H9 (cell line): Measurements from ENCODE around the gene ROBO1. TPM values are rescaled to one million over a fixed set of nuclear protein-coding genes. Genes with fewer than 3 reads are reported as not detected.

Source experiments
- DNase-seq: peaks from one replicate; pipeline ENCODE4 v3.0.0-alpha.2; 2017
- H2AFZ ChIP-seq: one replicate; pipeline ENCODE4 v1.6.1; 2013; ENCODE audit warnings: mild to moderate bottlenecking, low read length, control low read depth, moderate library complexity
- H2AK5ac ChIP-seq: 2 replicates; pipeline ENCODE4 v1.6.1; 2013; ENCODE audit warnings: low read length, control low read depth, mixed read lengths; ENCODE audit not compliant: insufficient read length
- H2BK120ac ChIP-seq: one replicate; pipeline ENCODE4 v1.6.1; 2013; ENCODE audit warnings: low read depth, mild to moderate bottlenecking, low read length, control low read depth, inconsistent platforms; ENCODE audit not compliant: poor library complexity, severe bottlenecking
- H2BK12ac ChIP-seq: 2 replicates; pipeline ENCODE4 v1.6.1; 2013; ENCODE audit warnings: low read length, control low read depth, mixed read lengths, low read depth; ENCODE audit not compliant: insufficient read length
- H2BK15ac ChIP-seq: 2 replicates; pipeline ENCODE4 v1.6.1; 2013; ENCODE audit warnings: low read depth, low read length, control low read depth
- H2BK20ac ChIP-seq: one replicate; pipeline ENCODE4 v1.6.1; 2013; ENCODE audit warnings: low read depth, mild to moderate bottlenecking, low read length, control low read depth, inconsistent platforms; ENCODE audit not compliant: poor library complexity, severe bottlenecking
- H2BK5ac ChIP-seq: 2 replicates; pipeline ENCODE4 v1.6.1; 2013; ENCODE audit warnings: low read length, control low read depth, mixed read lengths; ENCODE audit not compliant: insufficient read length
- H3K14ac ChIP-seq: 2 replicates; pipeline ENCODE4 v1.6.1; 2013; ENCODE audit warnings: low read length, control low read depth; ENCODE audit not compliant: insufficient read depth
- H3K18ac ChIP-seq: 2 replicates; pipeline ENCODE4 v1.6.1; 2013; ENCODE audit warnings: low read depth, mild to moderate bottlenecking, mixed read lengths, low read length, control low read depth; ENCODE audit not compliant: insufficient read length
- H3K23ac ChIP-seq: 2 replicates; pipeline ENCODE4 v1.6.1; 2013; ENCODE audit warnings: low read length, control low read depth, mixed read lengths, low read depth; ENCODE audit not compliant: insufficient read length
- H3K23me2 ChIP-seq: 2 replicates; pipeline ENCODE4 v1.6.1; 2013; ENCODE audit warnings: low read depth, mild to moderate bottlenecking, mixed read lengths, low read length, control low read depth; ENCODE audit not compliant: insufficient read length, poor library complexity, severe bottlenecking
- H3K27ac ChIP-seq: 2 replicates; pipeline ENCODE4 v1.5.1; 2013; ENCODE audit warnings: low read length, control low read depth, mixed read lengths, low read depth; ENCODE audit not compliant: insufficient read length
- H3K27me3 ChIP-seq: 2 replicates; pipeline ENCODE4 v1.6.1; 2013; ENCODE audit warnings: low read length, control low read depth, inconsistent platforms; ENCODE audit not compliant: insufficient read depth
- H3K4ac ChIP-seq: 2 replicates; pipeline ENCODE4 v1.6.1; 2013; ENCODE audit warnings: low read depth, mild to moderate bottlenecking, control low read depth, inconsistent platforms, low read length, moderate library complexity
- H3K4me1 ChIP-seq: 2 replicates; pipeline ENCODE4 v1.6.1; 2013; ENCODE audit warnings: low read length, control low read depth, inconsistent platforms; ENCODE audit not compliant: insufficient read depth
- H3K4me2 ChIP-seq: 2 replicates; pipeline ENCODE4 v1.6.1; 2013; ENCODE audit warnings: low read length, control low read depth, mixed read lengths; ENCODE audit not compliant: insufficient read length, insufficient read depth
- H3K56ac ChIP-seq: 2 replicates; pipeline ENCODE4 v1.6.1; 2013; ENCODE audit warnings: low read depth, mild to moderate bottlenecking, mixed read lengths, low read length, control low read depth; ENCODE audit not compliant: insufficient read length
- H3K79me1 ChIP-seq: 2 replicates; pipeline ENCODE4 v1.6.1; 2013; ENCODE audit warnings: low read depth, mild to moderate bottlenecking, moderate library complexity, low read length, control low read depth, inconsistent platforms; ENCODE audit not compliant: insufficient read depth, poor library complexity, severe bottlenecking
- H3K79me2 ChIP-seq: 2 replicates; pipeline ENCODE4 v1.6.1; 2013; ENCODE audit warnings: low read length, control low read depth, inconsistent platforms; ENCODE audit not compliant: insufficient read depth
- H3K9ac ChIP-seq: 2 replicates; pipeline ENCODE4 v1.6.1; 2013; ENCODE audit warnings: low read length, control low read depth, mixed read lengths; ENCODE audit not compliant: insufficient read length; ENCODE audit errors: extremely low read depth
- H3K9me3 ChIP-seq: one replicate; pipeline ENCODE4 v1.6.1; 2013; ENCODE audit warnings: low read depth, low read length, inconsistent platforms; ENCODE audit not compliant: control insufficient read depth
- H3T11ph ChIP-seq: one replicate; pipeline ENCODE4 v1.6.1; 2013; ENCODE audit warnings: mild to moderate bottlenecking, low read length, control low read depth, inconsistent platforms
- H4K20me1 ChIP-seq: one replicate; pipeline ENCODE4 v1.6.1; 2013; ENCODE audit not compliant: control insufficient read depth, insufficient read length, insufficient read depth
- H4K5ac ChIP-seq: 2 replicates; pipeline ENCODE4 v1.6.1; 2013; ENCODE audit warnings: low read depth, mild to moderate bottlenecking, mixed read lengths, low read length, control low read depth; ENCODE audit not compliant: insufficient read length
- H4K8ac ChIP-seq: replicated peaks from 2 replicates; pipeline ENCODE4 v1.6.1; 2013; ENCODE audit warnings: low read length, control low read depth, mixed read lengths, low read depth; ENCODE audit not compliant: insufficient read length
- H4K91ac ChIP-seq: 2 replicates; pipeline ENCODE4 v1.6.1; 2013; ENCODE audit warnings: low read depth, mild to moderate bottlenecking, moderate library complexity, mixed read lengths, low read length, control low read depth; ENCODE audit not compliant: insufficient read length
- H3K27ac Mint-ChIP-seq, 3 experiments: 2 replicates in 2 of 3; 3 replicates in 1 of 3; pipeline ENCODE4 v1.8.0; 2020 to 2021; ENCODE audit warnings: mixed read lengths in 3 of 3, mild to moderate bottlenecking in 1 of 3, moderate library complexity in 1 of 3
- H3K27me3 Mint-ChIP-seq: 2 replicates; pipeline ENCODE4 v1.8.0; 2021; ENCODE audit warnings: low read depth, mild to moderate bottlenecking, moderate library complexity, mixed read lengths
- H3K36me3 Mint-ChIP-seq, 3 experiments: 2 replicates in 2 of 3; 3 replicates in 1 of 3; pipeline ENCODE4 v1.8.0; 2020 to 2021; ENCODE audit warnings: low read depth in 3 of 3, mixed read lengths in 3 of 3; ENCODE audit not compliant: insufficient read depth in 1 of 3
- H3K4me1 Mint-ChIP-seq, 2 experiments: 2 replicates each; pipeline ENCODE4 v1.8.0; 2020; ENCODE audit warnings: mixed read lengths in 2 of 2
- H3K4me3 Mint-ChIP-seq, 2 experiments: 2 replicates in 1 of 2; 3 replicates in 1 of 2; pipeline ENCODE4 v1.8.0; 2020 to 2021; ENCODE audit warnings: mild to moderate bottlenecking in 2 of 2, mixed read lengths in 2 of 2, moderate library complexity in 1 of 2
- H3K9me3 Mint-ChIP-seq, 2 experiments: 2 replicates in 1 of 2; 3 replicates in 1 of 2; pipeline ENCODE4 v1.8.0; 2020; ENCODE audit warnings: mild to moderate bottlenecking in 2 of 2, mixed read lengths in 2 of 2, moderate library complexity in 1 of 2
- CTCF ChIP-seq: fragments of 200-600 bp; sonication (generic); conservative IDR thresholded peaks from 3 replicates; pipeline ENCODE4 v1.8.0; 2021; ENCODE audit warnings: antibody characterized with exemption, mild to moderate bottlenecking
- WGBS: extraction: QIAGEN DNeasy Blood & Tissue Kit; methylation state at CpG from one replicate; pipeline ENCODE4 v1.1.7; 2013; ENCODE audit warnings: missing lambda C conversion rate, low lambda C conversion rate, mixed read lengths; ENCODE audit not compliant: insufficient read length; ENCODE audit errors: extremely low coverage; 5-methylcytosine and 5-hydroxymethylcytosine counted together
- total RNA-seq: library from RNA; stranded (reverse); gene quantifications from 2 replicates; pipeline ENCODE4 v1.2.1, GENCODE V29; 2021

ROBO1 gene
- total RNA-seq, 1 experiment from 2014 or later = 62.7 TPM

DNA sequence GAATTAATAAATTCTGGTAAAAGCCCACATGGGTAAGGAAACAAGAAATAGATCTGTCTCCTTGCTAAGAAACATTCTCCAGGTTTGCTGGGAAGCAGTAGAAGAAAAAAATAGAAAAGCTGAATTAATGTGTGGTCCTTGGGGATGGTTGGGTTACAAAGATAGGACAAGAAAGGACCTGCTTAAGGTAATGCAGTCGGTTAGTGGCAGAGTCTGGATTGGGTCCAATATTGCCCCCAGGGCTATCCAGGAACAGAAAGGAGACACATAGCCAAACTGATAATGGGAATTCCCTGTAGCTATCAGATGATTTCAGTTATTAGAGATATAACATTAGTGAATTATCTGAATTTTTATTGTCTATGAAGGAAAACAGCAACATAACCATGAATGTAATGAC, 584.3 kb downstream of the ROBO1 start:
- H3K9ac ChIP-seq = no peak overlapping the region
- H3K9me3 ChIP-seq = no peaks in the 10 kb centered on the region
- Mint-ChIP-seq H3K27ac (no peak overlapping the region), H3K9me3 (no peaks in the 10 kb centered on the region), H3K27me3 (no peaks in the 10 kb centered on the region), H3K36me3 (no peaks in the 10 kb centered on the region), H3K4me1 (peaks cover 8 to 13% of the 10 kb centered on the region in 2 experiments), H3K4me3 (no peak overlapping the region)
- H2AK5ac ChIP-seq = no peak overlapping the region
- H3K56ac ChIP-seq = no peak overlapping the region
- DNase-seq = no peak
- H3K18ac ChIP-seq = no peak overlapping the region
- no peak overlapping the region for H3K27ac ChIP-seq
- no peak overlapping the region for H3K4me2 ChIP-seq
- H2BK15ac ChIP-seq = no peak overlapping the region
- no peak overlapping the region for H4K91ac ChIP-seq
- H3K23ac ChIP-seq = no peak overlapping the region
- H4K20me1 ChIP-seq = no peaks in the 10 kb centered on the region
- no CpG with 5 or more reads among the region's 1 CpG for WGBS
- H3K79me2 ChIP-seq = no peaks in the 10 kb centered on the region
- no peaks in the 10 kb centered on the region for H3K23me2 ChIP-seq
- H4K8ac ChIP-seq = no peak overlapping the region
- no peak overlapping the region for H2BK5ac ChIP-seq
- H3K4ac ChIP-seq = no peak overlapping the region
- no peaks in the 10 kb centered on the region for H3K79me1 ChIP-seq
- no peak overlapping the region for H3T11ph ChIP-seq
- H4K5ac ChIP-seq = no peak overlapping the region
- H2BK20ac ChIP-seq = no peak overlapping the region
- no peak overlapping the region for H2BK120ac ChIP-seq
- H3K4me1 ChIP-seq = peaks cover 1% of the 10 kb centered on the region; the same call in 1 of the 2 replicates
- TF ChIP-seq CTCF = no peak
- no peak overlapping the region for H2AFZ ChIP-seq
- no peak overlapping the region for H3K14ac ChIP-seq
- no peaks in the 10 kb centered on the region for H3K27me3 ChIP-seq
- no peak overlapping the region for H2BK12ac ChIP-seq
